Measurements from ENCODE around the gene MRPL14.

The MRPL14 gene

DNA sequence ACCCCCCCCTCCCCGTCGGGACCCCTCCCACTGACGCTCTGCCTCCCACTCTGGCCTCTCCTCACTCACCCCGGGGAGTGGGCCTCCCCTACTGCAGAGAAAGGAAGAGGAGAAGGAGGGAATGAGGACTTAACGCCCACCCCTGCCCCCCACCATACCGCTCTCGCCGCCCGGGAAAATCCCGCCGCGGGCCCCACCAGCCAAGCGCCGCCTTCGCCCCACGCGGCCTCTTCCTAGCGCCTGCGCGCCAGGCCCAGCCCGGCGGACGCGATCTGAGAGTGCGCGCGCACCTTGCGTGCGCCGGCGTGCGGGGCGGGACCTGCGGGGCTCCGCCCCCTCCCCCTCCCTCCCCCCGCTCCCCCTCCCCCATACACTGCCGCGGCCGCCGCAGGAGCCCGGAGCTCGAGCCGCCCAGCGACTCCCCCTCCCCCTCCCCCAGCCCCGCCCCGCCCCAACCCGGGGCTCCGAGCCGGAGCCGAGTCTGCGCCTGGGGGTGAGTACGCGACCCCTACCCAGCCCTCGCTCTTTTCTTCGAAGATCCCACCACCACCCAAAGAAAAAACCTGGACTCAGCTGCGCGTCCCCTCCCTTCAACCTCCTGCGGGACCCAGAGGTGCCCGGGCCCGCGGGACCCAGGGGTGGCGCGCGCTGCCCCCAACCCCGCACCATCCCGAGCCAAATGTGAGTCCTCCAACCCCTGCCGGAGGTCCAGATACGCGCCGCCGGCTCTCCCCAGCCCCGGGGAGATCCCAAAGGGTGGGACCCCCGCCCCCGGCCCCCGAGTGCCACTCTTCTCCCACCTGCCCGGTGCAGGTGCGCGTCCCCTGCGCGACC, at the start of gene MRPL14, which contains the start of gene TMEM63B:
Gene MRPL14 (minus strand): TSS at position 267 of the 834 bp plus-strand sequence. CDS start 10,841 bp downstream, outside the sequence.
Gene TMEM63B (plus strand): TSS at position 369 of the 834 bp plus-strand sequence. CDS start 7,031 bp downstream, outside the sequence.
- DNase-seq: peak; percentile 62 to 63

DNA sequence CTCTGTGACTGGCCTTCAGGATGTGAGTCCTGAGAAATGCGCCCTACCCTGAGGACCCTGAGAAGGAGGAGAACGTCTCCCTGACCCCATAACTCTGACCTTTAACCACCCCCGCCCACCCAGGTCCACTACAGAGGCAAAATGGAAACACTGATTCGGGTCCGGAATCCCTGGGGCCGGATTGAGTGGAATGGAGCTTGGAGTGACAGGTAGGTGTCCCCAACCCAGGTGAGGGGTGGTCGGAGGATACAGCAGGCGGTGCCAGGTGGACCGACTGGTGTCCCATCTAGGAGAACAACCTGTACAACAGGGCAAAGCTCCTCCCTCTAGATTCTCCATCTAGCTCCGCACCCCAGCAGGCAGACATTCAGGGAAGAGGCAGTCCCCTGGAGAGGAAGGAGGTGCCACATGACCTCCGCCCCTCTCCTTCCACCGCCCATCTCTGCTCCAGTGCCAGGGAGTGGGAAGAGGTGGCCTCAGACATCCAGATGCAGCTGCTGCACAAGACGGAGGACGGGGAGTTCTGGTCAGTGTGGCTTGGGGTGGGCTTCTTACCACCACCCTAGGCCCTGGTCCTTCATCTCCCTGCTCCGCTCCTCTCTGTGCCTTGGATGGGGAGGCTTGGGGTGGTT, 49.0 kb upstream of the MRPL14 start:
- DNase-seq: no peak

DNA sequence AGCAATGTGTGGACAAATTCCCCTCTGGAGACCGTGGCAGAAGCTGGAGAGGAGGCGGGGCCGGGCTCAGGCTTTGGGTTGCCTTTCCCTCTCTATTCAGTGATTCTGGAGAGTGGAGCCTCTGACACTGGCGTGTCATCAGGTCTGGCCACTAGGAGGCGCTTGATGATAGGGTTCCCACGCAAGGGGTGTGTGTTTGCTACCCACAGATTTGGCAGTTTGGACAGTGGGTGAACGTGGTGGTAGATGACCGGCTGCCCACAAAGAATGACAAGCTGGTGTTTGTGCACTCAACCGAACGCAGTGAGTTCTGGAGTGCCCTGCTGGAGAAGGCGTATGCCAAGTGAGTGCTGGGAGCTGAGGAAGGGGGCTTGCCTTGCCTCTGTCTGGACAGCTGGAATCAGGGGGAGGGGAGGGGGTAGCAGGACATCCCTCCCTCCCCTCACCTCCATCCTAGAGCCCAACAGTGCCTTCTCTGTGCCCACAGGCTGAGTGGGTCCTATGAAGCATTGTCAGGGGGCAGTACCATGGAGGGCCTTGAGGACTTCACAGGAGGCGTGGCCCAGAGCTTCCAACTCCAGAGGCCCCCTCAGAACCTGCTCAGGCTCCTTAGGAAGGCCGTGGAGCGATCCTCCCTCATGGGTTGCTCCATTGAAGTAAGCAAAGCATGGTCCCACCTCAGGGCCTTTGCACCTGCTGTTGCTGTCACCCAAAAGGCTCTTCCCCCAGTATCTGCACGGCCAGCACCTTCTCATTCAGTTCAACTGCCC, 45.7 kb upstream of the MRPL14 start:
- DNase-seq: peak; percentile 66 to 71

DNA sequence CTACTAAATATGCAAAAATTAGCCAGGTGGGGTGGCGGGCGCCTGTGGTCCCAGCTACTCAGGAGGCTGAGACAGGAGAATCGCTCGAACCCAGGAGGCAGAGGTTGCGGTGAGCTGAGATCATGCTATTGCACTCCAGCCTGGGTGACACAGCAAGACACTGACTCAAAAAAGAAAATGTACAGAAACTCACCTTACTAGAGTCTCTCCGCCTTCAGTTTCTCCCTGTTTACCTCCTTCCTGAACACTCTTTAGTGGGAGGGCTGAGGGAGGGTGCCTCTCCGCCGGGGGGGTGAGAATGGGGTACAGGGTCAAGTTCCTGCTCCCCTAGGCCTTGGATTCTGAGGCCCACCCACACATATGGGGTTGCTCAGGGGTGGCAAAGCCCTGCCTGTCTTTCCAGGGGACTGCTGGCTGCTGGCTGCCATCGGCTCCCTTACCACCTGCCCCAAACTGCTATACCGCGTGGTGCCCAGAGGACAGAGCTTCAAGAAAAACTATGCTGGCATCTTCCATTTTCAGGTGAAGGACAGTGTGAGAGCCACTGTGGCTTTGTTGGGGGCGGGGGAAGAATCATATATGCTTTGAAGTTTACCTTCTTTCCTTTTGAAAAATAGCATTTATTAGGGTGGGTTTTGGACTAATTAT, 44.8 kb upstream of the MRPL14 start:
- DNase-seq: no peak

DNA sequence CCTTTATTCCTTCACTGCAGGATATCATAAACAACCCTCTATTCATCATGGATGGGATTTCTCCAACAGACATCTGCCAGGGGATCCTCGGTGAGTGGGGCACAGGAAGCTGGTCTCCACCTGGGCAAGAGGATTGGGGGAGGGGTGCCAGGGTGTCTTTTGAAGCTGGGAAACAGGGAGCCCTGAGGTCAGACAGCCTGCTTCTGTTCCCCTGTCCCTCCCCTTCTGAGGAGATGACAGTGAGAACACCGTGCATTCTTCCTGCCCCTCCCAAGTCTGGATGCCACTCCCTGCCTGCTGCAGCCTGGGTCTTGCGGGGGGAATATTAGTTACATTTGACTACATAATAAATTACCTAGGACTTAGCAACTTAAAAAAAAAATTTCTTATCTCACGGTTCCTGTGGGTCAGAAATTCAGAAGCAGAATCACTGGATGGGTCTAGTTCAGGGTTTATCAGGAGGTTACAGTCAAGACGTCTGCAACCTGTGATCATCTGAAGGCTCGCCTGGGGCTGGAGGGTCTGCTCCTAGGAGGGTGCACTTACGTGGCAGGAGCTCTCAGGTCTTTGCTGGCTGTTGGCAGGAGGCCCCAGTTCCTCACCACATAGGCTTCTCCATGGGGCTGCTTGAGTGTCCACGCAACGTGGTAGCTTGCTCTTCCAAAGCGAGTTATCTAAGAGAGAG, 42.8 kb upstream of the MRPL14 start:
- DNase-seq: no peak

DNA sequence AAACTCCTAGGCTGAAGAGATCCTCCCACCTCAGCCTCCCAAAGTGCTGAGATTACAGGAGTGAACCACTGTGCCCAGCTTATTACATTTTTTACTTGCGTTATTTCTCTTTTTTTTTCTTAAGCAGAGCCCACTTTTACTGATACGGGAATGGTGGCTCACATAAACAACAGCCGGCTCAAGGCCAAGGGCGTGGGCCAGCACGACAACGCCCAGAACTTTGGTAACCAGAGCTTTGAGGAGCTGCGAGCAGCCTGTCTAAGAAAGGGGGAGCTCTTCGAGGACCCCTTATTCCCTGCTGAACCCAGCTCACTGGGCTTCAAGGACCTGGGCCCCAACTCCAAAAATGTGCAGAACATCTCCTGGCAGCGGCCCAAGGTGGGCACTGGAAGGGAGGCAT, 41.9 kb upstream of the MRPL14 start:
- DNase-seq: no peak

DNA sequence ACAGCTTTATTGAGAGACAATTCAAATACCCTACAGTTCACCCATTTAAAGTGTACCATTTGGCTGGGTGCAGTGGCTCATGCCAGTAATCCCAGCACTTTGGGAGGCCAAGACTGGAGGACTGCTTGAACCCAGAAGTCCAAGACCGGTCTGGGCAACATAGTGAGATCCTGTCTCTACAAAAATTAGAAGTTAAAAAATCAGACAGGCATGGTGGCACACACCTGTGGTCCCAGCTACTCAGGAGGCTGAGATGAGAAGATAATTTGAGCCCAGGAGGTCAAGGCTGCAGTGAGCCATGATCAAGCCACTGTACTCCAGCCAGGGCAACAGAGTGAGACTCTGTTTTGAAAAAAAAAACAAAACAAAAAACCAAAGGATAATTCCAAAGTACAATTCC, 40.3 kb upstream of the MRPL14 start:
- DNase-seq: no peak

DNA sequence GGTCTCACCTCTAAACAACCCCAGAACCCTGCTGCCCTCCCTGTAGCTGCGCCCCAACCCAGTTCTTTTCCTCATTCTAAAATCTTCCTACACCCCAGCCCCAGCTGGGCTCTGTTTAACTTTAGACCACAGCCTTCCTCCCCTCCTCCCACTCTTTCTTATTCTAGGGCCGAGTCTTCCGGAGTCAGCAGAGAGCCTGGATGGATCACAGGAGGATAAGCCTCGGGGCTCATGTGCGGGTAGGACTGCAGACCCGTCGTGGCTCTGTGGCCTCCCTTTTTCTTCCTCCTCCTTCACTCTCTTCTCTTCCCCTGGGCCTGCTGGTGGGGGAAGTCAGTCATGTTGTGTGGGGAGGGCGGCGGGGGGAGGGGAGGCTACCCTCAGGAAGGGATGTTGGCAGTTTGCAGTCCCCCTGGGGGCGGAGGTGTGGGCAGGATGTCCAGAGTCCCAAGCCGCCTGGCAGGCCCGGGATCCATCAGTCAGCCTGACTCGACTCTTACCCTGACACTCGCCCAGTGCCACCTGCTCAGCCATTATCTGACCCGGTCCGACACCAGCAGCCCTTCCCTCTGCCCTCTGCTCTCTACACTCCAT, 39.4 kb upstream of the MRPL14 start:
- peak; percentile 70 to 75 for DNase-seq

DNA sequence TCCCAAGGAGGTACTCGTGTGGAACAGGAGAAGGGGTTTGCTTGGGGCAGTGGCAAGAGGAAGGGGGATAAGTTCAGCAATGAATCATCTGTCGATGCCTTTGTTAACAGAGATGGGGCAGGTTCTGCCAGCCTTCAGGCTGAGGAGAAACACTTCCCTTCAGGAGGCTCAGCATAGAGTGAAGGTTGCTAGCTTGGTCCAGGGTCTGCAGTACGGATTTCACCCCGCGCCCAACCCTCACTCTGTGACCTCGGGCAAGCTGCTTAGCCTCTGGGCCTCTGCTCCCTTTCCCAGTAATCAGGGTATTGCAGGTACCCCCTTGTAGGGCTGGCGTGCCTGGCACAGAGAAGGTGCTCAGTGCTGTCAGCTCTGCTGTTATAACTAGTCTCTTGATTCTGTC, 38.9 kb upstream of the MRPL14 start:
- no peak for DNase-seq

DNA sequence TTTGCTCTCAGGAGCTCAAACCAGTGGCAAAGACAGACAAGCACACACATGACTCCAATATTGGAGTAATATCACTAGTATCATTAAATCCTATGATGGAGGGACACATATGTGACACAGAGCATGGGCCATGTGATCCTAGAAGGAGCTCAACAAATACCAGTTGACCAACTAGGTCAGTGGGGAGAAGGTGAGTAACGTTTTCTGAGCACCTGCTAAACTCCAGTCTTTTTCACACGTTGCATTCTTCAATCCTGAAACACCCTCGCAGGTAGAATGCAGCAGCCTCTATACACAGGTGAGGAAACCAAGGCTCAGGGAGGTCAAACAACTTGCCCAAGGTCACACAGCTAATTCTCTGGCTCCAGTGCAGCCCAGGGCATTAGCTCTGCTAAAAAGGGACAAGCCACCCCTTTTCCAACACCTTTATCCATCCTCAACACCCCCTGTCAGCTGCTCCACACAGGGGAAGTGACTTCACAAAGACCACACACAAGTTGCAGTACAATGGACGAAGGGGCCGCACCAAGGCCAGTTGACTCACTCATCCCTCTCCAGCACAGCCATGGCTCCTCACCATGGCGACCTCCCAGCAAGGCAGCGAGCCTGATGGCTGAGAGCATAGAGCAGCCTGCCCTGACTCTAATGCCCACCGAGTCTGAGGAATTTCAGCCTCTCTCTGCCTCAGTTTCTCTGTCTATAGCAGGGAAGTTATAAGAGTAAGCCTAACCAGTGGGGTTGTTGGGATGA, 35.8 kb upstream of the MRPL14 start:
- DNase-seq: no peak

DNA sequence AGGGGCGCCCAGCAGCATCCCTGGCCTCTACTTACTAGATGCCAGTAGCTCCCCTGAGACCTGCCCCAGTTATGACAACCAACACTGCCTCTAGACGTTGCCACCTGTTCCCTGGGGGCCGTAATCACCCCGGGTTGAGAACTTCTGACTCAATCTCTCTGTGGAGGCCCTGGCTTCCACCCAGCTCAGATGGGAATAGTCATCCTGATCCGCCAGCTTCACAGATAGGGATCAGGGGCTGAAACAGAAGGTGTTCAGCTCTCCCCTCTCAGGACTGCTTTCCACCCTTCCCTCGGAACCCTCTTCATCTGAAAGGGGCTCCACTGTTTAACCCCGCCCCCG, 34.7 kb upstream of the MRPL14 start:
- no peak for DNase-seq

DNA sequence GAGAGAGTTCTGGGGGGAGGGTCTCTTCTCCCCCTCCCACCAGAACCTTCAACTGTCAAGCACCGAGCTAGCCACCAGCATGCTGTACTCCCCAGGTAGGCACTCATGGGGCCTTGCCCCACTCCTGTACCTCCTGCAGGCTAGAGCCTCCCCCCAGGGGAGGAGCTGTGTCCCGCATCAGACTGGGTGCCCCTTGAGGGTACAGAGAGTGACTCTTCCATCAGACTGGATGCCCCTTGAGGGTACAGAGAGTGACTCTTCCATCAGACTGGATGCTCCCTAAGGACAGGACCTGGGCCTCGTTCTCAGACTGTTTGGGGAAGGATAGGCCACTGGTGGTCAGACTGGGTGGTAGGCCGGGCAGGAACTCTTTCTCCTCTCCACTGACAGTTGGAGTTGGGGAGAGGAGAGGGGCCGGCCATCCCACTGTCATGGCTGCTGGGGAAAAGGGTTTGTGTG, 31.5 kb upstream of the MRPL14 start, which contains the start of gene CAPN11:
Gene CAPN11 (plus strand): TSS at position 51 of the 459 bp plus-strand sequence. CDS start 29 bp downstream, at position 80.
- DNase-seq: no peak

DNA sequence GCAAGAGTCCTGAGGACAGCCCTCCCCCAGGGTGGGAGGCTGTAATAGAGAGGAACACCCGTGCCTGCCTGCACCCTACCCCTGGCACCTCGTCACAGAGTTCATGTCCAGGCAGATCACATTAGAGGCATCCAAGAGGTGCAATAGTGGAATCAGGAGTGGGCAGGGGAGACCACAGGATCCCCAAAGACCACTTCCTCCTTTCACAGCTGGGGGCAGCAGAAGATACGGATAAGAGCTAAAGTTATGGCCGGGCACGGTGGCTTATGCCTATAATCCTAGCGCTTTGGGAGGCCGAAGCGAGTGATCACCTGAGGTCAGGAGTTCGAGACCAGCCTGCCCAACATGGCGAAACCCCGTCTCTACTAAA, 29.9 kb upstream of the MRPL14 start:
- DNase-seq: peak in 1 of 2 experiments; percentile 18

DNA sequence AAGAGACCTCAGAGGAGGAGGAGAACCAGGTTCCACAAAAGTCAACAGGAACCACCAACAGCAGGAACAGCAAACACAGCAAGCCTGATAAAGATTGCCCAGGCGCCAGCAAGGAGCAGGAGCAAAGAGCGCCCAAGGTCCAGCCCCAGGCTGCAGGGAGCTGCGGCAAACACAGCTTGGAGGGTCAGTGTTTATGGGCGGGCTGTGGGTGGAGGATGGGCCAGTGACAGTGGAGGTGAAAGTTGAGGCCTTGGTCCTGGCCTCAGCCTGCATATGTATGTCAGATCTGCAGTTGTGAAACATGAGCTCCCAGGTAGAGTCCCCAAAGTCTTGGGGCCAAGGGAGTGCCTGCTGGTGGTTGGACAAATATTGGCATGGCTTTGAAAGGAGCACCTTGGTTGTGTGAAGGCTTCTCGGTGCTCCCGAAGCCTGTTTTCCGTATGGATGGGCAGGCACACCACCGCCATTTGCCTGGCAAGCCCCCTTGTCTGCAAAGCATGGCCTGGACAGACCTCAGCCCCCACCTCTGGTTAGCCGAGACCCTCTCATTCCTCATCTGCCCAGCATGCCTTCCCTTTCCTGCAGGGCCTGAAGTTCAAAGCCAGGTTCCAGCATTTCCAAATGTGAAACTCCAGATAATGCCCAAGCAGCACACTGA, 29.4 kb upstream of the MRPL14 start:
- no peak for DNase-seq

DNA sequence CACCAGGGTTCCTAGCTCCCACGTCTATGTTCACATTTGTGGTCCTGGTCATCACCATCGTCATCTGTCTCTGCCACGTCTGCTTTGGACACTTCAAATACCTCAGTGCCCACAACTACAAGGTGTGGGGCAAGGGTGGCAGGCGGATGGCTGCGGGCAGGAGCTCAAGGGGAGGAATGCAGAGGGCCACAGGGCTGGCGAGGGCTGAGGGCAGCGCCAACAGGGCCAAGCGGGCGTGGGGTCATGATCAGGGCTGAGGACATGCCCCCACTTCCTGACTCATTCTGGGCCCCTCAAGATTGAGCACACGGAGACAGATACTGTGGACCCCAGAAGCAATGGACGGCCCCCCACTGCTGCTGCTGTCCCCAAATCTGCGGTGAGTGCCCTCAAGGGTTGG, 26.8 kb upstream of the MRPL14 start:
- DNase-seq: no peak

DNA sequence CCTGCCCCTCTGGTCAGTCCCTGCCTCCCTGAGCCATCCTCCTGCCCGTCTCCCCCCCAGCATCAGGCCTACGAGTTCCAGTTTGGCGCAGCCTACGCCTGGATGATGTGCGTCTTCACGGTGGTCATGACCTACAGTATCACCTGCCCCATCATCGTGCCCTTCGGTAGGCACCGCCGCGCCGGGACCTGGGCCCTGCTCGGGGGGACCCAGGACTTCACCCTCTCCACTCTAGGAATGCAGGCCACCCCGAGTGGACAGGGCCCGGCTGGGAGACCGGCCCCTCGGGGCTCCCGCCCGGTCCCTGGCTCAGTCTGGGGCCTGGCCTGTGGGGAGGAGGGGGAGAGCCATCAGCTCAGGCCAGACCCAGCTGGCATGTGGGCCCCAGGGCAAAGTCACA, 25.3 kb upstream of the MRPL14 start:
- DNase-seq: no peak

DNA sequence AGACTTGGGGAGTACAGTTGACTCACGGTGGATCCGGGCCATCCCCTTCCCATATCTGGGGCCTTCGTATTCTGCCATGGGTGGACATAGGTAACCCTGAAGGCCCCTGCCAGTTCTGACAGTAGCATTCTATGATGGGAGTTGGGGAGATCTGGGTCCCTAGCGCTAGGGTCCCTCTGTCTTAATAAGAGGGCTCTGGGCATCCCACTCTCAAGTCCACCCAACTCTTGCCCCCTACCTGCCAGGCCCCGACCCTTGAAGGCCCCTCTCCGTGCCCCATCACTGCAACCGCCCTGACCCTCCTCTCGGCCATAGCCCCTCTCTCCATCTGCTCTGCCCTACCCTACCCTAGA, 24.8 kb upstream of the MRPL14 start:
- no peak for DNase-seq

DNA sequence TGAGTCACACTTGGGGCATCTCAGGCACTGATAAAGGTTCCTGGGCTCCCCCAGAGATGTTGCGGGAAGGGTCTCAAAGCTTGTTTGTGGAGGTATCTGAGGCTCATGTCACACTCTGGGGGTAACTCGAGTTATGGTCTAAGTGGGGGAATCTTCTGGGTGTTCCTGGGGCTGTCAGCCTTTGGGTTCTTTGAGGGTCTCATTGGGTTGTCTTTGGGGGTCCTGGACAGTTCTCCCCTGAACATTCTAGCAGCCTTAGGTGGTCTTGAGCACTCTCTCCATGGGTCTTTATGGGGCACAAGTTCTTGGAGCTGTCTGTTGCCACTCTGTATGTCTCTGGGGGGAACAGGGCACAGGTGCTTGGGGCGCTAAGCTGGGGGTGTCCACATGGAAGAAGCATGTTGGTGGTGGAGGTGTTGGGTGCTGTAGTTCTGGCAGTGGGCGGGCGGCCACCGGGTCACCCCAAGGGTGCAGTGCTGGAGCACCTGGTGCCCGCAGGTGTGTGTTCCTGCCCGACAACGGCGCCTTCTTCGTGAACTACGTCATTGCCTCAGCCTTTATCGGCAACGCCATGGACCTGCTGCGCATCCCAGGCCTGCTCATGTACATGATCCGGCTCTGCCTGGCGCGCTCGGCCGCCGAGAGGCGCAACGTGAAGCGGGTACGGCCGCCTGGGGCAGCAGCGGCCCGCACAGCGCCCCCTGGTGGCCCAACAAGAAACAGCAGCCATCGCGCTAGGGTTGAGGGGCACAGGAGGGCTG, 24.3 kb upstream of the MRPL14 start:
- DNase-seq: peak; percentile 41 to 61

DNA sequence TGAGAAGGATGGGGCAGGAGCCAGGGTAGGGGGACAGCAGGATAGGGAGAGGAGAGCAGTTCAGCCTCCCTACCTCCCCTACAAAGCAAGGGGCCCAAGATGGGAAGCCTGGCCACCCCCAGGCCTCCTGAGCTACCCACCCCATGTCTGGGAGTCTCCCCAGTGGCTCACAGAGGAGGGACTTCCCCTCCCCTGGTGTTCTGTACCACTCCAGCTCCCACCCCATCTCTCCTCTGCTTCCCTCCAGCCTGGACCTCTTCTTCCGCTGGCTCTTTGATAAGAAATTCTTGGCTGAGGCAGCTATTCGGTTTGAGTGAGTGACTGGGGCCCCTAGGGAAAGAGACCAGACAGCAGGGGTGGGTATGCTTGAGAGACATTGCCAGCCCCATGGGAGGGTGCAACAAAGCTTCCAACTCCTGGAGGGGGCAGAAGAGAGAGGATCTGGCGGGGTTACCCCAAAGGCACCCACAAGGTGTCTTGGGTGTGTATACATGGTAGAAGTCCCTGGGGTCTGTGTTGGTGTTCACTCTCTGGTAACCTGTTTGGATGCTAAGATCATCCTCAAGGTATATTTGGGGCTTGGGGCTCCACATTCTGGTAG, 23.2 kb upstream of the MRPL14 start:
- no peak for DNase-seq
